Testis (tissue), 2 donors: ENCODE results near the gene APLF.

ENCODE experiments used
- CTCF ChIP-seq, 3 experiments: fragments of 450-650 bp in 2 of 3; fragments of 200-600 bp in 1 of 3; sonication (generic) in 1 of 3; IDR thresholded peaks; one replicate each; pipeline ENCODE4 v1.5.1; 2016 to 2019; ENCODE audit warnings: antibody characterized with exemption in 3 of 3, mild to moderate bottlenecking in 2 of 3, moderate library complexity in 1 of 3
- POLR2A ChIP-seq: fragments of 450-650 bp; IDR thresholded peaks from one replicate; pipeline ENCODE4 v1.6.1; 2017; ENCODE audit warnings: antibody characterized with exemption, mild to moderate bottlenecking, moderate library complexity

- TF ChIP-seq CTCF (IDR thresholded peaks at IDR 0.05) (no peak), POLR2A (no peak)
Observed at GRCh38 chr2:68420254-68420910, 47.0 kb upstream of the APLF start.
